A204.1 (cell line): ENCODE data around the gene RELN.
"Not testable (repeated sequence)": the region's sequence is repeated elsewhere in the genome, so short reads cannot be mapped to it uniquely, and the experiment has no call there.

Source experiments
- FAIRE-seq: peaks from 2 replicates; lab custom pipeline; 2012; peaks lifted over from hg19 to GRCh38; lab: Jason Lieb, UNC

Gene RELN

GRCh38 chr7:103940382-103941268 lies 48.8 kb downstream of the RELN start:
- no peak for FAIRE-seq

- no peak for FAIRE-seq
Measured at GRCh38 chr7:103937680-103938079, 51.8 kb downstream of the RELN start.

GRCh38 chr7:103936558-103936957 lies 52.9 kb downstream of the RELN start:
- FAIRE-seq = no peak

GRCh38 chr7:103934508-103934907 lies 55.0 kb downstream of the RELN start:
- no peak for FAIRE-seq

- no peak for FAIRE-seq
Measured at GRCh38 chr7:103932389-103932788, 57.1 kb downstream of the RELN start.

GRCh38 chr7:103929901-103930311 lies 59.6 kb downstream of the RELN start:
- no peak for FAIRE-seq

- no peak for FAIRE-seq
Measured at GRCh38 chr7:103928581-103928980, 60.9 kb downstream of the RELN start.

- FAIRE-seq = no peak
Measured at GRCh38 chr7:103924184-103924583, 65.3 kb downstream of the RELN start.

- FAIRE-seq = no peak
Measured at GRCh38 chr7:103922407-103922806, 67.1 kb downstream of the RELN start.

- no peak for FAIRE-seq
Measured at GRCh38 chr7:103921692-103922091, 67.8 kb downstream of the RELN start.

- no peak for FAIRE-seq
Measured at GRCh38 chr7:103919272-103919868, 70.1 kb downstream of the RELN start.

GRCh38 chr7:103918631-103919271 lies 70.7 kb downstream of the RELN start:
- FAIRE-seq = no peak

- no peak for FAIRE-seq
Measured at GRCh38 chr7:103915680-103916357, 73.6 kb downstream of the RELN start.

GRCh38 chr7:103914147-103914899 lies 75.1 kb downstream of the RELN start:
- no peak for FAIRE-seq

GRCh38 chr7:103912891-103913605 lies 76.4 kb downstream of the RELN start:
- FAIRE-seq = no peak

GRCh38 chr7:103911015-103911414 lies 78.4 kb downstream of the RELN start:
- not testable (repeated sequence) for FAIRE-seq

GRCh38 chr7:103905997-103906396 lies 83.5 kb downstream of the RELN start:
- no peak for FAIRE-seq

- no peak for FAIRE-seq
Measured at GRCh38 chr7:103902917-103903316, 86.5 kb downstream of the RELN start.

GRCh38 chr7:103896826-103897225 lies 92.6 kb downstream of the RELN start:
- FAIRE-seq = not testable (repeated sequence)

- FAIRE-seq = no peak
Measured at GRCh38 chr7:103894656-103895596, 94.5 kb downstream of the RELN start.
